Measurements from ENCODE around the gene ACOT11.

The ACOT11 gene

DNA sequence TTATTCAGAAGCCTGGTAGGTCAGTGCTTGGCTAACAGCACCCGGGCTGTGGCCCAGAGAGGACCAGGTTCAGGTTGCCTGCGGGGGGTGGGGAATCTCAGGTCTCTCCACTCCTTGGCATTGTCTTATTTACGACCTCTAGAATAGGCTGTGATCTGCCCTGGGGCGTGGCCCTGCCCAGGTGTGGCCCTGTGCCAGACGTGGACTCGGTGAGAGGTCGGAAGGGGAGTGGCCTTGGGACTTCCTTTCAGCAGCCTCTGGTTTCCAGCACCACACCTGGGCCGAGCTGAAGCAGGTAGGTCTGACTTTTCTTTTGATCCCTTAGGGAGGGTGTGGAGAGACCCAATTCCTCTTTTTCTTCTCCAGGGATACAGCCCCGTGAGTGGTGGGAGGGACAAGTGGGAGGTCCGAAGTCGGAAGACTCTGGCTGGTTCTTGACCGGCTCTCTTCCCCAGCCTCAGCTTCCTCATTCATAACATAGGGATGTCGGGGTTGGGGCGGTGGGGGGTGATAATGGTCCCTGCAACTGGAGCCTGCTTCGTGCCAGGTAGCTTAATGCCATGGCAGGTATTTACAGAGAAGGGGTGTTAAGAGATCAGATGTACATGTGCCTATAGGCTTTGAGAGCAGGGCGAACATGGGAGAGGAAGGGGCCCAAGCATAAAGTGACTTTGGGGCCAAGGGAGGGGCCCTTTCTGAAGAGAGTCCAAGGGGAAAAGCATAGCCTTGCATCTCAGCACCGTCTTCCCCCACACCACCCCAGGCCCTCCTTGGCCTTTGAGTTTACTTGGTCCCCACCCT is 16.5 kb downstream of the ACOT11 start:
- no peak for DNase-seq (ENCODE audit: low read depth)

GRCh38 chr1:54565113-54565501 is 17.1 kb downstream of the ACOT11 start:
- no peak for DNase-seq (ENCODE audit: low read depth)

- no peak for DNase-seq (ENCODE audit: low read depth)
These were observed 18.6 kb downstream of the ACOT11 start for GRCh38 chr1:54566438-54567141.

DNA sequence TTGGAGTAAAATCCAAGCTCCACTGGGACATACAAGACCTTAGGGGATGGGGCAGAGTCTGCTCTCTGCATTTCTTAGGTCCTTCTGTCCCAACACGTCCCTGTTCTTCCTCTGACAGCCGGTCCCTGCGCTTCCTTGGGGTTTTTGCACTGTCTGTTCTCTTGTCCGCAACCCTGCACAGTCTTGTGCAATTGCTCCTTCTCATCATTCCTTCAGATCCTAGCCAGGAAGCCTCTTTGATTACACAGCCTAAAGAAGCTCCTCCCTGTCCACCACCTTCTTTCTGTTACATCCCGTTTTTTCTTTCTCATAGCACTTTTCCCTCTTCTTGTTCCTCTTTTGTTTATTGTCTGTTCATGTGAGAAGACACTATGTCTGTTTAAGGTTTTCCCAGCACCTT is 19.9 kb downstream of the ACOT11 start:
- DNase-seq (ENCODE audit: low read depth) = no peak

DNA sequence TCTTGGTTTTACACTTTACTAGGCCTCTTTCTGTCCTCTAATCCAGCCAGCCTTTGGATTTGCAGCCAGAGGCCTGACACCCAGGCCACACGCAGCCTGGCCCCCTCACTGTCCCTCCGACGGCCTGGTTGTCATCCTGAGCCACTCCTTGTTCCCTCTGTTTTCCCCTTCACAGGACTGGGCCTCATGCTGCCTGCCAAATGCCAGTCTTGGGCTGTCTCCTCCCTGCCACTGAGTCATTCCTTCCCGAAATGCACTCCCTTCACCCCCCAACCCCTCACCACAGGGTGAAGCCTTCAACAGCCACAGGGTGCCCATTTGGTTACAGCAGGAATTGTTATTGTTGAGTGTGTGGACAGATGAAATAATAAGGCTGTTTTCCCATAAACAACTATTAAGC is 21.3 kb downstream of the ACOT11 start:
- no peak for DNase-seq (ENCODE audit: low read depth)

GRCh38 chr1:54570161-54570560 is 22.1 kb downstream of the ACOT11 start:
- no peak for DNase-seq (ENCODE audit: low read depth)

- no peak for DNase-seq (ENCODE audit: low read depth)
These were observed 23.3 kb downstream of the ACOT11 start for GRCh38 chr1:54571326-54571725.

DNA sequence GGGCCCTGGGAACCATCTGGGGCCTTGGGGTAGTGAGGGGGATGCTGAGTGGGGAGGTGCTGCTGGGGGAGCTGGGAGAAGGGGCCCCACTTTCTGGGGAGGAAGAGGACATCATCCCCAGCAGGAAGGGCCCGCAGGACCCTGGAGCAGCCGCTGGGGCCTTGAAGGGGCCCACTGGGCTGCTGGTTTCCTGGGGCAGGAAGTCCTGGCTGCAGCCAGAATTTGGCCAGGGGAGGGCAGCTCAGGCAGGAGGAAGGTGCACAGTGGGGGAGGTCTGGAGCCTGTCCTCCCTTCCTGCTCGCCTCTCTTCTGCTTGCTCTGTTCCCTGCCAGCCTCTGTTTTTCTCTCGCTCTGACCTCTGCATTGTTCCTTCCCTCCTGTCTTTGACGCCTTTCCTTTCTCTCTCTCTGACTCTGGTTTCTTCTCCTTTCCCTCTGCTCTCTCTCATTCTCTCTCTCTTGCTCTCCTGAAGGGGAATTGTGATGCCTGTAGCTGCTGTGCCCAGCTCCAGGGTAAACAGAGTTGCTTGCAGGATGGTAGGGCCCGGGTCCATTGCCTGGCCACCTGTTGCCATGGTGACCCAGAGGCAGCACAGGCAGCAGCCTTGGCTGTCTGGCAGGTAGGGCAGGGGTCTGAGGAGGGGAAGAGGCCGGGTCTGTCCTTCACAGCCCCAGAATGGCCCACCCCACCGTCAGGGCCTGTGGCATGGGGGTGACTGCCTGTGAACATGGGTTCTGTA is 23.9 kb downstream of the ACOT11 start:
- peak; percentile 91 for DNase-seq (ENCODE audit: low read depth)

DNA sequence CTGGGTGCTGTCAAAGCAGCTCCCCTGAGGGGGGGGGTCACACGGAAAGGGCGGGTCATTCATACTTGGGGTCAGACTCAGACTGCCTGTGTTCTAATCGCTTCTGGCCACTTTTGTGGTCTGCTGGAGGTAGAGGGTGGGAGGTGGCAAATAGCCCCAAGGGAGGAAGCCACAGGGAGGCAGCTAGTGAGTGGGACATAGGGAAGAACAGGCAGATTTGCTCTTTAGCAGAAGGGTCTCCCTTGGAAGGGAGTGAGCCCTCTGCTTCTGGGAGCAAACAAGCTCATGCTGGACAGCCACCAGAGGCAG is 24.5 kb downstream of the ACOT11 start:
- DNase-seq (ENCODE audit: low read depth) = peak; percentile 77

- no peak for DNase-seq (ENCODE audit: low read depth)
These were observed 26.2 kb downstream of the ACOT11 start for GRCh38 chr1:54574158-54574778.

DNA sequence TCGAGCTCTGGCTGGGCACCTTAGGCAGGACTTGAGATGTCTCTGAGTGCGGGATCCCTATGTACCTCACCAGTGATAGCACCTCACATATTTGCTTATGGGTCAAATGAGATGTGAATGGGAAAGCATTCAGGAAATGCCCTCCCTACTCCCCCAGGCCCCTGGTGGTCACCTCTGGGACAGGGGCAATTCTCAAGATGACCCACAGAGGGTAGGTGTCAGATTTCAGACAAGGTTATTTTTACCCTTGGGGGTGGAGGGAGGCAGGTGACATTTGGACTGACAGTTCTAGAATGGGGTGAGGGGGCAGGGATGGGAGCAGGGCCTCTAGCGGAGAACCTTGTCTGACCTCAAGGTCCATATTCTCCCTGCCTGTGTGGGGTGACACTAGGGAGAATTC is 27.1 kb downstream of the ACOT11 start:
- DNase-seq (ENCODE audit: low read depth) = no peak

- DNase-seq (ENCODE audit: low read depth) = no peak
These were observed 27.7 kb downstream of the ACOT11 start for GRCh38 chr1:54575605-54576290.

DNA sequence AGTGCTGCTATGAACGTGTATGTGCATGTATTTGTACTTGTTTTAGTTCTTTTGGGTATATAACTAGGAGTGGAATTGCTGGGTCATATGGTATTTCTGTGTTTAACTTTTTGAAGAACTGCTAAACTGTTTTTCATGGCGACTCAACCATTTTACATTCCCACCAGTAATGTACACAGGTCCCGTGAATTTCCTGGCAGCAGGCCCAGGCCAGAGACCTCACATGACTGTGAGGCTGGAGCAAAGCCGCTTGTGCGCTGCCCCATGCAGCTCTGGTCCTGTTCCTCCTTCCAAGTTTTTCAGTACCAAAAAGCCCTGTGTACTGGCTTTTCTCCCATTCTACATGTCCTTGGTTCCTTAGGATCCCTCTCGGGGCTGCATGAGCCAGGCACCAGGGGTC is 29.6 kb downstream of the ACOT11 start:
- DNase-seq (ENCODE audit: low read depth) = no peak

DNA sequence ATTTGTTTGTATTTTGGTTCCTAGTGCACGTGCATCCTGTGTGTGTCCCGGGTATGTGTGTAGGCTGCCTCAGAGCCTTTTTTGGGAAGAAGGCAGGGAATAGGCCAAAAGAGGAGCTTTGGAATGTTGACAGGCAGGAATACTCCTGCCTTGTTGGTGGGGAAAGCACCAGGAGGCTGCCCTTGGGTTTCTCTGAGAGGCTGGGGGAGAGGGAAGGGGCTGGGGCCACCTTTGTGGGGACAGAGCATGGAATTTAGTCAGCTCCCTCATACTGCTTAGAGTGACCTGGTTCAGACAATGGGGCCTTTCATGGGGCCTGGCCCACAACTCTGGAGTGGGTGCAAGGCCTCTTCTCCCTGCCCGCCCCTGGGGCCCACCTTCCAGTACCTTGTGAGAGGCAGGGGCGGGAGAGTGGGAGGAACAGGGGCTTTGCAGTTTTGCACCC is 31.3 kb downstream of the ACOT11 start:
- DNase-seq (ENCODE audit: low read depth) = no peak

GRCh38 chr1:54580856-54581550 is 33.0 kb downstream of the ACOT11 start:
- DNase-seq (ENCODE audit: low read depth) = no peak

DNA sequence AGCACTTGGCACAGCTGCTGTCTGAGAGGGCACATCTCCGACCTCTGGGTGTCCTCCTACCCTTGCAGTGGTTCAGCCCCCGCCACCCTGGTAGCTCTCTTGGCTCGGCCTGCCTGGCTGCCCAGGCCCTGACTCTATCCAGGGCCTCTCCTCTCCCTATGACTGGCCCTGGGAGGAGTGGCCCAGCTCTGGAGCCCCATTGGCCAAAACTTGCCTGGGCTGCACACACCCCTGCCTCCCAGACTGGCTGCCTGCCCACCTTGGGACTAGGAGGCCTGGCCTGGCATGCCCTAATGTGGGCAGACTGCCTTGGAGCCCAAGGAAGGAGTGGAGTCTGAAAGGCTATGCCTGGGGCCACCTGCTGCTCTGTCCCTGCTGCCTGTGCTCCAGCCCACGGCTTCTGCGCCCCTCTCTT is 33.6 kb downstream of the ACOT11 start:
- DNase-seq (ENCODE audit: low read depth) = no peak

DNA sequence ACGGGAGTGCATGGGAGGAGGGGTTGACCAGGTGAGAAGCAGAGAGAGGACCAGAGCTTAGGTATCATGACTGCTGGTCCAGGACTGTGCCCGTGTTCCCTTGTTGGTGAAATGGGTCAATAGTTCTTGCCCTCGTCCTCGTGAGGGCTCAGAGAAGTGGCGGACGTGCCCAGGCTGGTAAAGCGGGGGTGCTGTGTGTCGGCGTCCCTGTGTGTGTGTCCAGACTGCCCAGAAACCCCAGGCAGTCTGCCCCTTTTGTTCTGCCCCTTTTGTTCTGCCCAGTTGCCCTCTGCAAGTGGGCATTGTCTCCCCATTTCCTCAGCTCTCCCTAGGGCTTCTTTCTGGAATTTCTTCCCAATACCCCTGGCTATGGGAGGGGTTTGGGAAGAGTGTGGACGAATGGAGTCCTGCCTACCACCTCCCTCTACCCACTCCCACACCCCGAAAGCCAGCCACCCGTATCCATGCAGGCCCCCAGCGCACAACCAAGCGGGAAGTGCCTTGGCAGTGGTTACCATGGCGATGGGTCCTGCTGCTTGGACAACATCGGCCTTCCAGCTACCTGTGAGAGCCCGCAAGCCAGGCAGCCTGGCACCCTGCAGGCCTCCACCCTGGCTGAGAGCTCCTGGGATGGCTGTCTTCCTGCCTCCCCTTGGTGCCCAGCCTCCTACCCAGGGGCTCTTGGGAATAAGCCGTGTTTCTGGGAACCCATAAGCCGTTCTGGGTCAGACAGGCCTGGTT is 34.7 kb downstream of the ACOT11 start:
- no peak for DNase-seq (ENCODE audit: low read depth)

DNA sequence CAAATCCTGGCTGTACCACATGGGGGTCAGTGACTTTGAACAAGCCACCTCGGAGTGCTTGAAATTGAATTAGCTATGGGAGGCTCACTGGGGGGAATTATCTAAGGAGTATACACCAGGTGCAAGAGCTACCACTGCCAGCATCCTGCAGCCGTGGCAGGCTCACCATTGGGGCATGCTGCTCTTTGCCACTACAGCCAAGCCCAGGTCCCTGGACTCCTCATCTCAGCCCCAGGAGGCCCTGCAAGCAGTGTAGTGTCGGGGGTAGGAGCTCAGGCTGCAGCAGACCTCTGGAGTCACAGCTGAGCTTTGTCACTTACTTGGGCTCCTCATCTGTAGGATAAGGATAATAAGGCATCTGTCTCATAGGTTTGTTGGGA is 35.3 kb downstream of the ACOT11 start:
- DNase-seq (ENCODE audit: low read depth) = no peak

- DNase-seq (ENCODE audit: low read depth) = no peak
These were observed 35.8 kb downstream of the ACOT11 start for GRCh38 chr1:54583871-54584270.

DNA sequence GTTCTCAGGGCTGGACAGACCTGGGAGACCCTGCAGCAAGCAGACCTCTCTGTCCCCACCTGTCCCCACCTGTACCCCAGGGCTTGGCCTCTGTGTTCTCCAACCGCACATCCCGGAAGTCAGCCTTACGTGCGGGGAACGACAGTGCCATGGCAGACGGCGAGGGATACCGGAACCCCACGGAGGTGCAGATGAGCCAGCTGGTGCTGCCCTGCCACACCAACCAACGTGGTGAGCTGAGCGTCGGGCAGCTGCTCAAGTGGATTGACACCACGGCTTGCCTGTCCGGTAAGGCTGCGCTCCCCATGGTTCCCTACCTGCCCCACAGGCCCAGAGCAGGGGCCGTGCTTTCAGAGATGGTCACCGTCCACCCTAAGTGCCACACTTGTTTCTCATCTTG is 36.5 kb downstream of the ACOT11 start:
- no peak for DNase-seq (ENCODE audit: low read depth)
